Measurements from ENCODE around the gene ANKRD66. TPM values are rescaled to one million over a fixed set of nuclear protein-coding genes. Genes with fewer than 3 reads are reported as not detected.
"Not testable (repeated sequence)": the region's sequence is repeated elsewhere in the genome, so short reads cannot be mapped to it uniquely, and the experiment has no call there.

ANKRD66 gene
- total and polyA plus RNA-seq, 11 donors = not detected

GRCh38 chr6:46757214-46757596 lies 10.5 kb downstream of the ANKRD66 start:
- ATAC-seq = peak in 2 of 4 donors; percentile 16 to 48
- Histone ChIP-seq H3K9me3 (no peaks in the 10 kb centered on the region), H3K27ac (no peak overlapping the region), H3K4me3 (no peak overlapping the region), H3K36me3 (no peaks in the 10 kb centered on the region), H3K4me1 (peaks cover 0 to 13% (median 2%) of the 10 kb centered on the region in 12 donors), H3K27me3 (no peaks in the 10 kb centered on the region)
- no peak for TF ChIP-seq POLR2A (IDR thresholded peaks at IDR 0.05)
- TF ChIP-seq CTCF (IDR thresholded peaks at IDR 0.05) = no peak
- 76 to 80% (median 79%) methylated on average over 2 of the region's 2 CpGs for WGBS, 4 donors
- intact Hi-C loops (cut with DNase I) = no loop called here
- no peak for DNase-seq

GRCh38 chr6:46758960-46759753 lies 12.4 kb downstream of the ANKRD66 start:
- DNase-seq (no peak), ATAC-seq (no peak)
- WGBS, 4 donors = 90 to 94% (median 93%) methylated on average over 4 of the region's 4 CpGs
- TF ChIP-seq POLR2A (IDR thresholded peaks at IDR 0.05) (no peak), CTCF (IDR thresholded peaks at IDR 0.05) (no peak)
- Histone ChIP-seq H3K4me1 (peaks cover 0 to 13% (median 2%) of the 10 kb centered on the region in 12 donors), H3K27ac (no peak overlapping the region), H3K36me3 (no peaks in the 10 kb centered on the region), H3K4me3 (no peak overlapping the region), H3K27me3 (no peaks in the 10 kb centered on the region), H3K9me3 (no peaks in the 10 kb centered on the region)
- intact Hi-C loops (cut with DNase I) = no loop called here

- Histone ChIP-seq H3K27me3 (no peaks in the 10 kb centered on the region), H3K4me1 (peaks cover 0 to 13% (median 2%) of the 10 kb centered on the region in 12 donors), H3K4me3 (no peak overlapping the region), H3K9me3 (no peaks in the 10 kb centered on the region), H3K27ac (no peak overlapping the region), H3K36me3 (no peaks in the 10 kb centered on the region)
- no peak for ATAC-seq
- TF ChIP-seq POLR2A (IDR thresholded peaks at IDR 0.05) = no peak
- TF ChIP-seq CTCF (IDR thresholded peaks at IDR 0.05) = no peak
- intact Hi-C loops (cut with DNase I) = no loop called here
- no peak for DNase-seq
- 74 to 84% (median 77%) methylated on average over 3 of the region's 3 CpGs for WGBS, 4 donors
Measured at GRCh38 chr6:46760925-46761324, 14.2 kb downstream of the ANKRD66 start.

- ATAC-seq = no peak
- H3K4me3 ChIP-seq = no peak overlapping the region
Measured at GRCh38 chr6:46763466-46763865, 16.7 kb downstream of the ANKRD66 start.

GRCh38 chr6:46764280-46764679 lies 17.5 kb downstream of the ANKRD66 start:
- H3K4me1 ChIP-seq; ATAC-seq; H3K27ac ChIP-seq; DNase-seq; H3K36me3 ChIP-seq; H3K4me3 ChIP-seq; H3K9me3 ChIP-seq; H3K27me3 ChIP-seq; intact Hi-C loops (cut with DNase I): not testable (repeated sequence)
- 89 to 94% (median 92%) methylated on average over 10 of the region's 10 CpGs for WGBS, 4 donors

More at GRCh38 chr6:46763466-46763865, 16.7 kb downstream of the ANKRD66 start:
- H3K27ac ChIP-seq = no peak overlapping the region
- DNase-seq = no peak
- no peaks in the 10 kb centered on the region for H3K36me3 ChIP-seq
- peaks cover 0 to 10% (median 0%) of the 10 kb centered on the region in 12 donors for H3K9me3 ChIP-seq
- no peaks in the 10 kb centered on the region for H3K4me1 ChIP-seq
- 67 to 84% (median 80%) methylated on average over 2 of the region's 2 CpGs for WGBS, 4 donors
- no peak for TF ChIP-seq POLR2A (IDR thresholded peaks at IDR 0.05)
- TF ChIP-seq CTCF (IDR thresholded peaks at IDR 0.05) = no peak
- H3K27me3 ChIP-seq = no peaks in the 10 kb centered on the region
- intact Hi-C loops (cut with DNase I) = no loop called here
